ENCODE measurements around the gene TEX44.

Gene TEX44

GRCh38 chr2:231633241-231633976, 40.7 kb downstream of the TEX44 start:
- H3K36me3 ChIP-seq (ENCODE audit: control insufficient read depth, insufficient read depth, low read length), result no peaks in the 10 kb centered on the region
- no peak overlapping the region for H3K4me3 ChIP-seq (ENCODE audit: low read length)
- no peaks in the 10 kb centered on the region for H3K9me3 ChIP-seq (ENCODE audit: control insufficient read depth, low read length)
- peaks cover 8% of the 10 kb centered on the region for H3K4me1 ChIP-seq (ENCODE audit: control insufficient read depth, insufficient read depth, low read length)
- H3K9ac ChIP-seq (ENCODE audit: low read length), result no peak overlapping the region
- no peaks in the 10 kb centered on the region for H3K27me3 ChIP-seq (ENCODE audit: control insufficient read depth, insufficient read depth, low read length)

- H3K4me3 ChIP-seq (ENCODE audit: low read length), result no peak overlapping the region
Measured at GRCh38 chr2:231634412-231634811, 41.7 kb downstream of the TEX44 start.

DNA sequence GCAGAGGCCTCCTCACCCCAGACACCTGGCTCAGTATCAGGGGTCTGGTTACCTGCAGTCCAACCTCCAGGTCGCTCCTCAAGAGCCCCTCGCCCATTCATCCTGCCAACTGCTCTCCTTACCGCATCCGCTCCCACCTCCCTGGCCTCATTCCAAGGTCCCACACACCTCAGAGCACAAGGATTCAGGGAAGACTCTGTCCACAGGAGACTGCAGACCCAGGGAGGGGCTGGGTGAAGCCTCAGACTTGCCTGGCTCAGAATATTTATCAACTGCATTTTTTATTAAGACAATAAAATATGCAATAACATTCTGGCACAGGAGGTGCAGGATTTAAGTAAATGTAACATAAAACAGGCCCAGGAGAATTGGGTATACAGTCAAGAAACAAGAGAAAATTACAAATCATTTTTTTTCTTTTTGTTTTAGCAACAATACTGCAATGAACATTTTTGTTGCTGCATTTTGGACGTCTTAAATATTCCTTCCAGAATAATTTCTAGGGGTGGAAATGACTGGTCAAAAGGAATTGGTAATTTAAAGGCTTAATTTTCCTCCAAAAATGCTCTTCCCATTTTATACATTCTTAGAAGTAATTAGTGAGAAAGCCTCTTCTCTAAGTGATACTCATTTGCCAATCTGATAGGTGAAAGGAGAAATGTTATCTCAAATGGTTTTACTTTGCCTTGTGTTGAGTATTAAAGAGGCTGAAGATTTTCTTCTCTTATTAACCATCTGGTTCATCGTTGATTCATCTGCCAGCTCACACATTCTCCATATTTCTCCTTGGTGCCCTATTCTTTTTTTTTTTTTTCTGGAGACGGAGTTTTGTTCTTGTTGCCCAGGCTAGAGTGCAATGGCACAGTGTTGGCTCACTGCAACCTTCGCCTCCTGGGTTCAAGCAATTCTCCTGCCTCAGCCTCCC, 42.5 kb downstream of the TEX44 start:
- Histone ChIP-seq H3K36me3 (ENCODE audit: control insufficient read depth, insufficient read depth, low read length) (no peaks in the 10 kb centered on the region), H3K4me3 (ENCODE audit: low read length) (no peak overlapping the region), H3K4me1 (ENCODE audit: control insufficient read depth, insufficient read depth, low read length) (peaks cover 9% of the 10 kb centered on the region), H3K9me3 (ENCODE audit: control insufficient read depth, low read length) (no peaks in the 10 kb centered on the region), H3K27me3 (ENCODE audit: control insufficient read depth, insufficient read depth, low read length) (no peaks in the 10 kb centered on the region), H3K9ac (ENCODE audit: low read length) (no peak overlapping the region)

More at GRCh38 chr2:231634412-231634811, 41.7 kb downstream of the TEX44 start:
- no peaks in the 10 kb centered on the region for H3K9me3 ChIP-seq (ENCODE audit: control insufficient read depth, low read length)
- H3K36me3 ChIP-seq (ENCODE audit: control insufficient read depth, insufficient read depth, low read length), result no peaks in the 10 kb centered on the region
- no peak overlapping the region for H3K9ac ChIP-seq (ENCODE audit: low read length)
- H3K27me3 ChIP-seq (ENCODE audit: control insufficient read depth, insufficient read depth, low read length), result no peaks in the 10 kb centered on the region
- H3K4me1 ChIP-seq (ENCODE audit: control insufficient read depth, insufficient read depth, low read length), result peaks cover 8% of the 10 kb centered on the region

DNA sequence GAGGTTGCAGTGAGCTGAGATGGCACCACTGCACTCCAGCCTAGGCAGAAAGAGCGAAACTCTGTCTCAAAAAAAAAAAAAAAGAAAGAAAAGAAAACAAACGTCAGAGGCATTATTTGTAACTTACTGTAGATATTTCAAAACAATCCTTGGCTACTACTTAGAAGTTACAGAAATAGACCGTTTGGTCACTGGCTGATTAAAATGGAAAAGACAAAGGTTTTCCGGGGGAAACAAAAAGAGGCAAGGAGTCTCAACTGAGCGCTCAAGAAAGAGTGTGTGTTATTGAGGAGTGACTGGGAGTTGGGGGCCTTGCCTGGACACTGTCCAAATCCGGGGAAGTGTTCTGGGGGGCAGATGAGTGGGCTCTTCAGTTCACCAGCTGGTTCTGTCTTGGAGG, 47.6 kb downstream of the TEX44 start:
- Histone ChIP-seq H3K9ac (ENCODE audit: low read length) (peak overlapping the region; percentile 51), H3K4me3 (ENCODE audit: low read length) (no peak overlapping the region), H3K4me1 (ENCODE audit: control insufficient read depth, insufficient read depth, low read length) (peaks cover 50% of the 10 kb centered on the region), H3K9me3 (ENCODE audit: control insufficient read depth, low read length) (no peaks in the 10 kb centered on the region), H3K36me3 (ENCODE audit: control insufficient read depth, insufficient read depth, low read length) (no peaks in the 10 kb centered on the region), H3K27me3 (ENCODE audit: control insufficient read depth, insufficient read depth, low read length) (no peaks in the 10 kb centered on the region)

DNA sequence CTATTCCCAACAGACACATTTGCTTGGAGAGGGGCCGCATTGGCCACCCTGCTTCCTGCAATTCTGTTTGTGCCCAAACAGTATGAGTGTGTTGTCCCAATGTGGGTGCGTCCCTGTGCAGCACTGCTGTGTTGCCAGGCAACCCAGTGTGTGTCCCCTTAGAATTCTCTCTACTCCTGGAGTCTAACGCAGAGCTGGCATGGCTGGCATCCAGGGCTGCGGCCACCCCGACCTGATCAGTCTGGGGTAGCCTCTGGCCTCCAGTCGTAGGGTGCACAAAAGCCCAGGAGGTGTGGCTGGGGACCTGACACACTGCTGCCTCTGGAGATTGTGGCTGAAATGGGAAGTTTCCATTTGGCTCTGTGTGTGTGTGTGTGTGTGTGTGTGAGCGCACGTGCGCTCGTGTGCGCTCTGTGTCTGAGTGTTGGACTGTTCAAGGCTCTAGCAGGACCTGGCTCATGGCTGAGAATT, 48.0 kb downstream of the TEX44 start:
- Histone ChIP-seq H3K9ac (ENCODE audit: low read length) (peak overlapping the region; percentile 51), H3K4me1 (ENCODE audit: control insufficient read depth, insufficient read depth, low read length) (peaks cover 50% of the 10 kb centered on the region), H3K36me3 (ENCODE audit: control insufficient read depth, insufficient read depth, low read length) (no peaks in the 10 kb centered on the region)

DNA sequence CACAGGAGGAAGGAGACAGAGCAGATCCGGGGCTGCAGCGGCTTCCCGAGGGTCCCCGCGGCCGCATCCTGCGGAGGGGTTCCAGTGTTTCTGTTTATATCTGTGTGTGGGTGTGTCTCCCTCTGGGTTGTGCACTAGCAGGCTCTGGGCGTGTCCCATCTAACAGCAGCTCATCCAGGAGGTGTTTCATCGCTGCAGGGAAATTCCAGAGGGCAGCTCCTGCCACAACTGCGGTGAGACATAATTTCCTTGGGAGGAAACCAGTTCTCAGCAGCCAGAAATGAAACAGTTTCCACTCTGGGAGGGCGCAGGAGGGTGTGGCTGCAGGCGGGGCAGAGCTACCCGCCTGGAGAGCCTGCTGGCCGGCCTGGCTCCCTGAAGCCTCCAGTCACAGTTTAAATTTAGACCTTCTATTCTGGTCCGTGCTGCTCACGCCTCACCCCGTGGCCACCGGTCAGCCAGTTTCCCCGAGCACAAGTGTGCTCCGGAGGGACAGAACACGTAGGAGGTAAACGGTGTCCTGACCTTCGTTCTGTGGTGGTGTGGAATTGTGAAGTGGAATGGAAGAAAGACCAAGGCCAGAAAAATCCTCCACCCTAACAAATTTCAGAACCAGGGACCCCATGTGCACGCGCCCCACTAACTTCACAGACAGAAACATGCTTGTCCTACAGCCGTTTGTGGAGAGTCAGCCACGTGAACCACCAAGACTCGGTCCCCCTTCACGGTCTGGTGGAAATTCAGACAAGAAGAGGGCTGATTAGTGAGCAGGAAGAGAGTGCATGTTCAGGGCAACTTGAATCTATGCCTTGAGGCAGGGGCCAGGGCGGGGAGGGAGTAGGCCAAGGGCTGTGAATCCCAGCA, 50.2 kb downstream of the TEX44 start:
- Histone ChIP-seq H3K36me3 (ENCODE audit: control insufficient read depth, insufficient read depth, low read length) (no peaks in the 10 kb centered on the region), H3K9ac (ENCODE audit: low read length) (peak overlapping the region; percentile 79), H3K27me3 (ENCODE audit: control insufficient read depth, insufficient read depth, low read length) (no peaks in the 10 kb centered on the region), H3K4me1 (ENCODE audit: control insufficient read depth, insufficient read depth, low read length) (peaks cover 63% of the 10 kb centered on the region), H3K9me3 (ENCODE audit: control insufficient read depth, low read length) (no peaks in the 10 kb centered on the region), H3K4me3 (ENCODE audit: low read length) (no peak overlapping the region)

More for the DNA sequence above, 48.0 kb downstream of the TEX44 start:
- Histone ChIP-seq H3K27me3 (ENCODE audit: control insufficient read depth, insufficient read depth, low read length) (no peaks in the 10 kb centered on the region), H3K9me3 (ENCODE audit: control insufficient read depth, low read length) (no peaks in the 10 kb centered on the region), H3K4me3 (ENCODE audit: low read length) (no peak overlapping the region)

DNA sequence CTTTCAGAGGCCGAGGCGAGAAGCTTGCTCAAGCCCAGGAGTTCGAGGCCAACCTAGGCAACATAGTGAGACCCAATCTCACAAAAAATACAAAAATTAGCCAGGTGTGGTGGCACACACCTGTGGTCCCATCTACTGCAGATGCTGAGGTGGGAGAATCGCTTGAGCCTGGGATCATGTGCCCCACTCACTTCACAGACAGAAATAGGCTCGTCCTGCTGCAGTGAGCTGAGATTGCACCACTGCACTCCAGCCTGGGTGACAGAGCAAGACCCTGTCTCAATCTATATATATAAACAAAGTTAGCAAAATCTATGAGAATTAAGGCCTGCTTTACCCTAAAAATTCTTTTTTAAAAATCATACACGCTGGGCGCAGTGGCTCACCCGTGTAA, 50.8 kb downstream of the TEX44 start:
- Histone ChIP-seq H3K9me3 (ENCODE audit: control insufficient read depth, low read length) (no peaks in the 10 kb centered on the region), H3K9ac (ENCODE audit: low read length) (peak overlapping the region; percentile 79), H3K27me3 (ENCODE audit: control insufficient read depth, insufficient read depth, low read length) (no peaks in the 10 kb centered on the region), H3K36me3 (ENCODE audit: control insufficient read depth, insufficient read depth, low read length) (no peaks in the 10 kb centered on the region), H3K4me3 (ENCODE audit: low read length) (no peak overlapping the region), H3K4me1 (ENCODE audit: control insufficient read depth, insufficient read depth, low read length) (peaks cover 63% of the 10 kb centered on the region)
